ENCODE data around the gene SMIM1.

Gene SMIM1

GRCh38 chr1:3759796-3760195 is 12.8 kb upstream of the SMIM1 start:
- no peak for DNase-seq

- DNase-seq, result no peak
Measured at GRCh38 chr1:3761296-3762010, 11.1 kb upstream of the SMIM1 start.

GRCh38 chr1:3762151-3762872 is 10.2 kb upstream of the SMIM1 start:
- DNase-seq, result no peak

- DNase-seq, result no peak
Measured at GRCh38 chr1:3762873-3763228, 9.7 kb upstream of the SMIM1 start.

- no peak for DNase-seq
Measured at GRCh38 chr1:3763351-3764125, 9.0 kb upstream of the SMIM1 start.

GRCh38 chr1:3767328-3767925 is 5.1 kb upstream of the SMIM1 start:
- no peak for DNase-seq

GRCh38 chr1:3768811-3769390 is 3.6 kb upstream of the SMIM1 start:
- DNase-seq, result no peak

- no peak for DNase-seq
Measured at GRCh38 chr1:3770047-3770765, 2.3 kb upstream of the SMIM1 start.

- DNase-seq, result no peak
Measured at GRCh38 chr1:3771108-3772026, 1.2 kb upstream of the SMIM1 start.

- DNase-seq, result peak; percentile 97
Measured at GRCh38 chr1:3772027-3772714, 378 bp upstream of the SMIM1 start.

GRCh38 chr1:3773572-3774275 is 1.2 kb downstream of the SMIM1 start:
- no peak for DNase-seq

GRCh38 chr1:3774276-3774945 is 1.9 kb downstream of the SMIM1 start:
- no peak for DNase-seq

- no peak for DNase-seq
Measured at GRCh38 chr1:3774946-3775489, 2.5 kb downstream of the SMIM1 start.

- DNase-seq, result peak; percentile 65
Measured at GRCh38 chr1:3775490-3776230, 3.1 kb downstream of the SMIM1 start.

- DNase-seq, result no peak
Measured at GRCh38 chr1:3776231-3776961, 3.8 kb downstream of the SMIM1 start.

- no peak for DNase-seq
Measured at GRCh38 chr1:3777078-3777547, 4.6 kb downstream of the SMIM1 start.

Measured in CD4-positive, alpha-beta T cell treated with Interleukin-6 for 4 hours (primary cell).